Measurements from ENCODE around the gene ZBTB7B.

The ZBTB7B gene

DNA sequence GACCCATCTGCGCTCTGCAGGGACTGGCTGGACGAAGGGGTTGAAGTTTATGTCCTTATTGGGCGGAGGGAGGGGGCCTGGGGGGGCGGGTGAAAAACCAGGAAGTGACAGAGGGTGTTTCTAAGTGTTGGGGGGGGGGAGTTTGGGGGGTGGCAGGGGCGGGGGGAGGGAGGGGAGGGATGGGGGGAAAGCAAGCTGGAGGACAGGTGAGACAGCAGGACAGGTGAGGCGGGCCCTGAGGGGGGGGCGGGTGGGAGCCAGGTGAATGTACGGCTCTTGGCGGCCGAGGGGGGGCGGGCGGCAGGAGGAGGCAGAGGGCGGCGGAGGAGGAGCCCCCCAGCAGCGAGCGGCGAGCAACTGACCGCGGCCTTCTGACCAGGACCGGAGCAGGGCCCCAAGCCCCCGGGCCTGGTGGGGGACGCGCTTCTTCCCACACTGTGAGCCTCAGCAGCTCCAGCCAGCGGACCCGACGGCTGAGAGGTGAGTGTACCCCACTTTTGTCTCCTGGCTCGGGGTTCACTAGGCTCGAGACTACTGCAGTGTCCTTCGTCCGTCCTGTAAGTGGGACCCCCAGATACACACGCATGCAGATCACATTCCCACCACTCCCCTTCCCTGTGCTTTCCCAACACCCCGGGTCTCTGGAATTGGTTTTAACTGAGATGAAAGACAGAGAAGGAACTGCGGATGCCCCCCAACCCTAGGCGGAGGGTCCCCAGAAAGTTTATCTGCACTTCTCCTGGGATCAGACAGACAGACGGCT, at the start of gene ZBTB7B:
Gene ZBTB7B (plus strand): TSS at position 339 of the 763 bp plus-strand sequence. CDS start 11,859 bp downstream, outside the sequence.
- H3K4me1 ChIP-seq (ENCODE audit: low read length), result peaks cover 51% of the 10 kb centered on the region
- peak within 1 kb of the TSS; percentile 96 for H3K9ac ChIP-seq (ENCODE audit: low read length)
- peak within 1 kb of the TSS; percentile 95 for H3K27ac ChIP-seq (ENCODE audit: low read length)
- H3K9me3 ChIP-seq (ENCODE audit: insufficient read depth, low read length), result no peaks in the 10 kb centered on the region
- H3K4me2 ChIP-seq (ENCODE audit: low read length), result peak within 1 kb of the TSS; percentile 97
- H3K79me2 ChIP-seq (ENCODE audit: low read length), result peaks cover 50% of the 10 kb centered on the region
- H3K27me3 ChIP-seq (ENCODE audit: low read depth, low read length), result no peaks in the 10 kb centered on the region
- peaks cover 7% of the 10 kb centered on the region for H3K36me3 ChIP-seq (replicated peaks; ENCODE audit: low read depth, low read length)
- H2AFZ ChIP-seq (ENCODE audit: low read depth, low read length), result no peak within 1 kb of the TSS
- H4K20me1 ChIP-seq (ENCODE audit: insufficient read depth, low read length), result peaks cover 9% of the 10 kb centered on the region
- TF ChIP-seq EZH2phosphoT487 (IDR thresholded peaks at IDR 0.05; ENCODE audit: low read depth), result no peak
- TF ChIP-seq CTCF (IDR thresholded peaks at IDR 0.05; ENCODE audit: low read depth, low read length), result no peak
- peak within 1 kb of the TSS; percentile 93 for H3K4me3 ChIP-seq (ENCODE audit: low read length)

- Histone ChIP-seq H4K20me1 (ENCODE audit: insufficient read depth, low read length) (no peaks in the 10 kb centered on the region), H3K4me1 (ENCODE audit: low read length) (peaks cover 28% of the 10 kb centered on the region), H3K4me3 (ENCODE audit: low read length) (no peak overlapping the region), H3K9me3 (ENCODE audit: insufficient read depth, low read length) (no peaks in the 10 kb centered on the region), H3K27me3 (ENCODE audit: low read depth, low read length) (no peaks in the 10 kb centered on the region), H3K9ac (ENCODE audit: low read length) (no peak overlapping the region), H3K27ac (ENCODE audit: low read length) (no peak overlapping the region), H2AFZ (ENCODE audit: low read depth, low read length) (no peak overlapping the region), H3K79me2 (ENCODE audit: low read length) (no peaks in the 10 kb centered on the region), H3K4me2 (ENCODE audit: low read length) (no peak overlapping the region), H3K36me3 (replicated peaks; ENCODE audit: low read depth, low read length) (peaks cover under 1% of the 10 kb centered on the region)
- TF ChIP-seq EZH2phosphoT487 (IDR thresholded peaks at IDR 0.05; ENCODE audit: low read depth), result no peak
- TF ChIP-seq CTCF (IDR thresholded peaks at IDR 0.05; ENCODE audit: low read depth, low read length), result no peak
These were observed 49.0 kb upstream of the ZBTB7B start for GRCh38 chr1:154953611-154954038.

- Histone ChIP-seq H3K4me1 (ENCODE audit: low read length) (peaks cover 26% of the 10 kb centered on the region), H2AFZ (ENCODE audit: low read depth, low read length) (no peak overlapping the region), H4K20me1 (ENCODE audit: insufficient read depth, low read length) (no peaks in the 10 kb centered on the region), H3K79me2 (ENCODE audit: low read length) (peaks cover 4% of the 10 kb centered on the region; the same call in 1 of the 2 replicates), H3K27ac (ENCODE audit: low read length) (no peak overlapping the region), H3K9me3 (ENCODE audit: insufficient read depth, low read length) (no peaks in the 10 kb centered on the region), H3K4me3 (ENCODE audit: low read length) (no peak overlapping the region), H3K27me3 (ENCODE audit: low read depth, low read length) (no peaks in the 10 kb centered on the region), H3K9ac (ENCODE audit: low read length) (no peak overlapping the region), H3K36me3 (replicated peaks; ENCODE audit: low read depth, low read length) (peaks cover 10% of the 10 kb centered on the region), H3K4me2 (ENCODE audit: low read length) (no peak overlapping the region)
- no peak for TF ChIP-seq CTCF (IDR thresholded peaks at IDR 0.05; ENCODE audit: low read depth, low read length)
- TF ChIP-seq EZH2phosphoT487 (IDR thresholded peaks at IDR 0.05; ENCODE audit: low read depth), result no peak
These were observed 48.1 kb upstream of the ZBTB7B start for GRCh38 chr1:154954541-154954940.

DNA sequence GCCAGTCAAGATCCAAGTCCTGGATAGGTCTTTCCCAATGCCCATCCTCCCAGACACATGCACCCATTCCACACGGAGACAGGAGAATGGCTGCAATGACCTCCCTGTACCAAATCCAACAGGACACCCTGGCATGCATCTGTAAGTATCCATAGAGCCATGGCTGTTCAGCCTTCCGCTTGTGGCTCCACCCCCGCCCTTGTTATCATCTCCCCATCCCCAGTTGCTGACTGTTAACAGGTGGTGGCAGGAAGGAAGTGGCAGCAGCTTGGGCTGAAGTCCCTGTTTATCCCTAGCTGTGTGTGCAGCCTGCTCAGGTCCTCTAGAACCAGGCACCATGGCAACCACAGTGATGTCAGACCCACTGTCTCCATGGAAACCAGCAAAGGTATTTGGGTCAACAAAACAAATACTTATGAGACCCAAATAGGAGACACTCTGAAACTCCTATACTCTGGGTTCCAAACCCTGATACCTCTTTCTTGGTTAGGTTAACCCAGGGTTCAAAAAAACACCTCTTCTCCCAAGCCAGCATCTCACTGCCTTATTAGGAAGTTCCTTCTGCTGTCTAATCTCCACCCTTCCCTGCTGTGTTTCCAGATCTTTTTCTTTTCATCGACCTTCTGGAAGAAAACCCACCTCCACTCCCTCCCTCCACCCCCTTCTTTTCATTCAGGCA, 47.4 kb upstream of the ZBTB7B start:
- H3K4me1 ChIP-seq (ENCODE audit: low read length), result peaks cover 26% of the 10 kb centered on the region
- H2AFZ ChIP-seq (ENCODE audit: low read depth, low read length), result peak overlapping the region; percentile 58; the same call in 1 of the 2 replicates
- TF ChIP-seq CTCF (IDR thresholded peaks at IDR 0.05; ENCODE audit: low read depth, low read length) (no peak), EZH2phosphoT487 (IDR thresholded peaks at IDR 0.05; ENCODE audit: low read depth) (no peak)
- no peaks in the 10 kb centered on the region for H3K27me3 ChIP-seq (ENCODE audit: low read depth, low read length)
- H3K4me3 ChIP-seq (ENCODE audit: low read length), result peak overlapping the region; percentile 79
- peak overlapping the region; percentile 25; the same call in 1 of the 2 replicates for H3K27ac ChIP-seq (ENCODE audit: low read length)
- no peaks in the 10 kb centered on the region for H4K20me1 ChIP-seq (ENCODE audit: insufficient read depth, low read length)
- H3K9ac ChIP-seq (ENCODE audit: low read length), result peak overlapping the region; percentile 60
- H3K9me3 ChIP-seq (ENCODE audit: insufficient read depth, low read length), result no peaks in the 10 kb centered on the region
- peaks cover 6% of the 10 kb centered on the region; the same call in 1 of the 2 replicates for H3K79me2 ChIP-seq (ENCODE audit: low read length)
- peaks cover 11% of the 10 kb centered on the region for H3K36me3 ChIP-seq (replicated peaks; ENCODE audit: low read depth, low read length)
- H3K4me2 ChIP-seq (ENCODE audit: low read length), result peak overlapping the region; percentile 82
